GM21423 (cell line): ENCODE measurements around the gene KCNIP4.

Source experiments
- ATAC-seq: cut with Tn5 transposase; IDR thresholded peaks from one replicate; pipeline ENCODE4 v1.9.1; 2021; ENCODE audit warnings: mild to moderate bottlenecking, moderate library complexity; ENCODE audit not compliant: unreplicated experiment

The KCNIP4 gene

GRCh38 chr4:21699446-21699845 lies 249.1 kb downstream of the KCNIP4 start:
- ATAC-seq: no peak

- no peak for ATAC-seq
These were observed 251.0 kb downstream of the KCNIP4 start for GRCh38 chr4:21697583-21697982.

- ATAC-seq: no peak
These were observed 253.4 kb downstream of the KCNIP4 start for GRCh38 chr4:21695141-21695540.

- ATAC-seq: no peak
These were observed 256.3 kb downstream of the KCNIP4 start for GRCh38 chr4:21692241-21692640.

- ATAC-seq: no peak
These were observed 259.8 kb downstream of the KCNIP4 start for GRCh38 chr4:21688596-21689265.

GRCh38 chr4:21685911-21686310 lies 262.7 kb downstream of the KCNIP4 start:
- ATAC-seq: no peak

GRCh38 chr4:21680326-21680898 lies 268.2 kb downstream of the KCNIP4 start:
- ATAC-seq: no peak

GRCh38 chr4:21678711-21679110 lies 269.9 kb downstream of the KCNIP4 start:
- ATAC-seq: no peak

- ATAC-seq: no peak
These were observed 271.4 kb downstream of the KCNIP4 start for GRCh38 chr4:21677173-21677572.

GRCh38 chr4:21664355-21664754 lies 284.2 kb downstream of the KCNIP4 start:
- no peak for ATAC-seq

- no peak for ATAC-seq
These were observed 291.7 kb downstream of the KCNIP4 start for GRCh38 chr4:21656832-21657231.

GRCh38 chr4:21655031-21655430 lies 293.5 kb downstream of the KCNIP4 start:
- ATAC-seq: no peak

GRCh38 chr4:21652508-21653231 lies 295.9 kb downstream of the KCNIP4 start:
- ATAC-seq: no peak

GRCh38 chr4:21649391-21650090 lies 299.0 kb downstream of the KCNIP4 start:
- no peak for ATAC-seq

GRCh38 chr4:21645776-21646175 lies 302.8 kb downstream of the KCNIP4 start:
- no peak for ATAC-seq

GRCh38 chr4:21641696-21642095 lies 306.9 kb downstream of the KCNIP4 start:
- ATAC-seq: no peak

- ATAC-seq: no peak
These were observed 310.3 kb downstream of the KCNIP4 start for GRCh38 chr4:21638171-21638725.

- no peak for ATAC-seq
These were observed 319.5 kb downstream of the KCNIP4 start for GRCh38 chr4:21628916-21629610.

- ATAC-seq: no peak
These were observed 320.4 kb downstream of the KCNIP4 start for GRCh38 chr4:21628116-21628670.

GRCh38 chr4:21625447-21625846 lies 323.1 kb downstream of the KCNIP4 start:
- ATAC-seq: no peak
